ENCODE data around the gene ENDOD1. TPM values are rescaled to one million over a fixed set of nuclear protein-coding genes. Genes with fewer than 3 reads are reported as not detected.

Gene ENDOD1
- total RNA-seq, 2 experiments from 2014 or later = 13.0 to 14.1 TPM

GRCh38 chr11:95050595-95051202 is 38.9 kb upstream of the ENDOD1 start:
- no peaks in the 10 kb centered on the region for H3K9me3 Mint-ChIP-seq
- H3K36me3 Mint-ChIP-seq (ENCODE audit: low read depth) = no peaks in the 10 kb centered on the region
- ATAC-seq (no peak), DNase-seq (no peak)
- H3K27ac Mint-ChIP-seq = no peak overlapping the region
- H3K27me3 Mint-ChIP-seq = peaks cover 21% of the 10 kb centered on the region
- TF ChIP-seq, protein P1, sequence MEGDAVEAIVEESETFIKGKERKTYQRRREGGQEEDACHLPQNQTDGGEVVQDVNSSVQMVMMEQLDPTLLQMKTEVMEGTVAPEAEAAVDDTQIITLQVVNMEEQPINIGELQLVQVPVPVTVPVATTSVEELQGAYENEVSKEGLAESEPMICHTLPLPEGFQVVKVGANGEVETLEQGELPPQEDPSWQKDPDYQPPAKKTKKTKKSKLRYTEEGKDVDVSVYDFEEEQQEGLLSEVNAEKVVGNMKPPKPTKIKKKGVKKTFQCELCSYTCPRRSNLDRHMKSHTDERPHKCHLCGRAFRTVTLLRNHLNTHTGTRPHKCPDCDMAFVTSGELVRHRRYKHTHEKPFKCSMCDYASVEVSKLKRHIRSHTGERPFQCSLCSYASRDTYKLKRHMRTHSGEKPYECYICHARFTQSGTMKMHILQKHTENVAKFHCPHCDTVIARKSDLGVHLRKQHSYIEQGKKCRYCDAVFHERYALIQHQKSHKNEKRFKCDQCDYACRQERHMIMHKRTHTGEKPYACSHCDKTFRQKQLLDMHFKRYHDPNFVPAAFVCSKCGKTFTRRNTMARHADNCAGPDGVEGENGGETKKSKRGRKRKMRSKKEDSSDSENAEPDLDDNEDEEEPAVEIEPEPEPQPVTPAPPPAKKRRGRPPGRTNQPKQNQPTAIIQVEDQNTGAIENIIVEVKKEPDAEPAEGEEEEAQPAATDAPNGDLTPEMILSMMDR (IDR thresholded peaks at IDR 0.05) = no peak
- no peak overlapping the region for H3K4me3 Mint-ChIP-seq
- ChIA-PET POLR2A (no interaction called here), CTCF (no interaction called here)
- intact Hi-C loops (cut with micrococcal nuclease) = no loop called here
- no peaks in the 10 kb centered on the region for H3K4me1 Mint-ChIP-seq (ENCODE audit: low read depth)

DNA sequence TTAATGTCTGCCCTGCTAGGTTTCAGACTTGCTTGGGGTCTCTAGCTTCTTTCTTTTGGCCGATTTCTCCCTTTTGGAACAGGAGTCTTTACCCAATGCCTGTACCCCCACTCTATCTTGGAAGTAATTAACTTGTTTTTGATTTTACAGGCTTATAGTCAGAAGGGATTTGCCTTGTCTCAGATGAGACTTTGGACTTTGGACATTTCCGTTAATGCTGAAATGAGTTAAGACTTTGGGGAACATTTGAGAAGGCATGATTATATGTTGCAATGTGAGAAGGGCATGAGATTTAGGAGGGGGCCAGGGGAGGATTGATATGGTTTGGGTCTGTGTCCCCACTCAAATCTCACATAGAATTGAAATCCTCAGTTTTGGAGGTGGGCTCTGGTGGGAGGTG is 35.3 kb upstream of the ENDOD1 start:
- no peak for DNase-seq
- ChIA-PET CTCF (interaction anchor here (1.4 kb wide), 1 partner anchor 13 kb away, joined by 3 read pairs; the partner anchor contains the start of gene SRSF8), POLR2A (no interaction called here)
- H3K4me3 Mint-ChIP-seq = no peak overlapping the region
- no peak for ATAC-seq
- peaks cover 22% of the 10 kb centered on the region for H3K27me3 Mint-ChIP-seq
- no peaks in the 10 kb centered on the region for H3K9me3 Mint-ChIP-seq
- no peaks in the 10 kb centered on the region for H3K36me3 Mint-ChIP-seq (ENCODE audit: low read depth)
- TF ChIP-seq, protein P1 (IDR thresholded peaks at IDR 0.05) = no peak
- H3K4me1 Mint-ChIP-seq (ENCODE audit: low read depth) = no peaks in the 10 kb centered on the region
- intact Hi-C loops (cut with micrococcal nuclease) = no loop called here
- no peak overlapping the region for H3K27ac Mint-ChIP-seq

GRCh38 chr11:95055283-95055897 is 34.3 kb upstream of the ENDOD1 start:
- CTCF ChIA-PET = no interaction called here
- no peak for ATAC-seq
- H3K36me3 Mint-ChIP-seq (ENCODE audit: low read depth) = no peaks in the 10 kb centered on the region
- peaks cover 22% of the 10 kb centered on the region for H3K27me3 Mint-ChIP-seq
- intact Hi-C loops (cut with micrococcal nuclease) = no loop called here
- POLR2A ChIA-PET = no interaction called here
- no peak for DNase-seq
- TF ChIP-seq, protein P1 (IDR thresholded peaks at IDR 0.05) = no peak
- no peak overlapping the region for H3K27ac Mint-ChIP-seq
- H3K9me3 Mint-ChIP-seq = no peaks in the 10 kb centered on the region
- H3K4me1 Mint-ChIP-seq (ENCODE audit: low read depth) = no peaks in the 10 kb centered on the region
- H3K4me3 Mint-ChIP-seq = no peak overlapping the region

DNA sequence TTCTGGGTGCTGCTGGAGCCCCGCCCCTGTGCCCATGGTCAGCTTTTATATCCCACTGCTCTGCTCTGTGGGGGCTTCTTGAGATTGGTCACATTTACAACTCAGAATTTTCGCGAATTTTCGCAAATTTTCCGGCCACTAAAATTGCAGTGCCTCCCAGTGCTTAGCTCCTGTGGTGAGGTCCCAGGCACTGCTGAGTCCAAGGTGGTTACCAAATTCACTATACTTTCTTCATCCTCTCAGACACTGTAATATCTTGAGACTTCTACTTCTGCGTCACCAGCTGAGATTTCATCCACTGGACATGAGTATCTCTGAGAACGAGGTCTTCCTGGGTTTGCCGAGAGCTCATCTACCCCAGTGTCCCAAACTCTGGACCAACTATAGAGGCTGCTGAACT is 31.7 kb upstream of the ENDOD1 start:
- Mint-ChIP-seq H3K36me3 (ENCODE audit: low read depth) (no peaks in the 10 kb centered on the region), H3K4me1 (ENCODE audit: low read depth) (no peaks in the 10 kb centered on the region), H3K27ac (no peak overlapping the region), H3K9me3 (no peaks in the 10 kb centered on the region), H3K4me3 (no peak overlapping the region), H3K27me3 (peaks cover 18% of the 10 kb centered on the region)
- ATAC-seq (no peak), DNase-seq (no peak)
- TF ChIP-seq, protein P1 (IDR thresholded peaks at IDR 0.05) = no peak
- CTCF ChIA-PET = interaction anchor here (1.1 kb wide), 1 partner anchor 9 kb away, joined by 3 read pairs; no protein-coding TSS in a partner anchor
- intact Hi-C loops (cut with micrococcal nuclease) = no loop called here
- POLR2A ChIA-PET = no interaction called here

GRCh38 chr11:95058621-95059020 is 31.0 kb upstream of the ENDOD1 start:
- ATAC-seq (no peak), DNase-seq (no peak)
- intact Hi-C loops (cut with micrococcal nuclease) = no loop called here
- CTCF ChIA-PET = interaction anchor here (1.1 kb wide), 1 partner anchor 9 kb away, joined by 3 read pairs; no protein-coding TSS in a partner anchor
- H3K4me1 Mint-ChIP-seq (ENCODE audit: low read depth) = no peaks in the 10 kb centered on the region
- H3K27ac Mint-ChIP-seq = no peak overlapping the region
- TF ChIP-seq, protein P1 (IDR thresholded peaks at IDR 0.05) = no peak
- peaks cover 14% of the 10 kb centered on the region for H3K27me3 Mint-ChIP-seq
- no peak overlapping the region for H3K4me3 Mint-ChIP-seq
- no peaks in the 10 kb centered on the region for H3K9me3 Mint-ChIP-seq
- H3K36me3 Mint-ChIP-seq (ENCODE audit: low read depth) = no peaks in the 10 kb centered on the region
- POLR2A ChIA-PET = no interaction called here
